Smooth muscle cell (in vitro differentiated cells): Measurements from ENCODE around the gene CLK2. TPM values are rescaled to one million over a fixed set of nuclear protein-coding genes. Genes with fewer than 3 reads are reported as not detected.

ENCODE experiments used
- DNase-seq: peaks from one replicate; lab custom pipeline; 2025; ENCODE audit not compliant: unreplicated experiment; lab: John Stamatoyannopoulos, UW
- H2AFZ ChIP-seq: fragments of 200-600 bp; sonication (generic); 2 replicates; pipeline ENCODE4 v1.6.0; 2016; ENCODE audit warnings: antibody characterized with exemption, low read depth, mild to moderate bottlenecking
- H3F3A ChIP-seq: fragments of 200-600 bp; sonication (generic); 2 replicates; pipeline ENCODE4 v1.6.0; 2017; ENCODE audit warnings: antibody characterized with exemption, low read depth
- H3K27ac ChIP-seq: fragments of 200-600 bp; sonication (generic); 2 replicates; pipeline ENCODE4 v1.5.1; 2016; ENCODE audit warnings: low read depth, mild to moderate bottlenecking
- H3K27me3 ChIP-seq: fragments of 200-600 bp; sonication (generic); 2 replicates; pipeline ENCODE4 v1.6.1; 2016; ENCODE audit warnings: low read depth, mild to moderate bottlenecking
- H3K36me3 ChIP-seq: fragments of 200-600 bp; sonication (generic); 2 replicates; pipeline ENCODE4 v1.5.1; 2016; ENCODE audit warnings: low read depth
- H3K4me1 ChIP-seq: fragments of 200-600 bp; sonication (generic); 2 replicates; pipeline ENCODE4 v1.5.1; 2016; ENCODE audit warnings: low read depth
- H3K4me2 ChIP-seq: fragments of 200-600 bp; sonication (generic); 2 replicates; pipeline ENCODE4 v1.6.0; 2016; ENCODE audit warnings: mild to moderate bottlenecking
- H3K4me3 ChIP-seq: fragments of 200-600 bp; sonication (generic); 2 replicates; pipeline ENCODE4 v1.5.1; 2016; ENCODE audit warnings: mild to moderate bottlenecking
- H3K79me2 ChIP-seq: fragments of 200-600 bp; sonication (generic); 2 replicates; pipeline ENCODE4 v1.6.0; 2016; ENCODE audit warnings: low read depth, mild to moderate bottlenecking
- H3K9ac ChIP-seq: fragments of 200-600 bp; sonication (generic); 2 replicates; pipeline ENCODE4 v1.6.0; 2016; ENCODE audit warnings: low read depth
- H3K9me3 ChIP-seq: fragments of 200-600 bp; sonication (generic); replicated peaks from 2 replicates; pipeline ENCODE4 v1.5.1; 2016; ENCODE audit warnings: low read depth
- H4K20me1 ChIP-seq: fragments of 200-600 bp; sonication (generic); 2 replicates; pipeline ENCODE4 v1.6.0; 2016; ENCODE audit warnings: low read depth
- WGBS: methylation state at CpG from one replicate; pipeline ENCODE4 v1.1.7; 2016; ENCODE audit warnings: low lambda C conversion rate; 5-methylcytosine and 5-hydroxymethylcytosine counted together
- polyA plus RNA-seq: library from polyadenylated mRNA; unstranded; fragments of >200 nt; fragmentation: Nextera tagmentation; extraction: Ambion mirVana; gene quantifications from 2 replicates; pipeline ENCODE4 v1.2.1, GENCODE V29; 2016
- total RNA-seq: library from RNA; depleted of rRNA; stranded (reverse); fragments of >200 nt; gene quantifications from 2 replicates; pipeline ENCODE4 v1.2.3, GENCODE V29; 2014
- TF ChIP-seq, protein P1 (sequence below): fragments of 200-600 bp; sonication (generic); IDR thresholded peaks from 2 replicates; pipeline ENCODE4 v1.5.1; 2017; ENCODE audit warnings: borderline replicate concordance, mild to moderate bottlenecking, antibody characterized with exemption; ENCODE audit not compliant: insufficient read depth, poor library complexity, severe bottlenecking

CLK2 gene
- total and polyA plus RNA-seq, 2 experiments from 2014 or later = 23.5 to 23.6 TPM

DNA sequence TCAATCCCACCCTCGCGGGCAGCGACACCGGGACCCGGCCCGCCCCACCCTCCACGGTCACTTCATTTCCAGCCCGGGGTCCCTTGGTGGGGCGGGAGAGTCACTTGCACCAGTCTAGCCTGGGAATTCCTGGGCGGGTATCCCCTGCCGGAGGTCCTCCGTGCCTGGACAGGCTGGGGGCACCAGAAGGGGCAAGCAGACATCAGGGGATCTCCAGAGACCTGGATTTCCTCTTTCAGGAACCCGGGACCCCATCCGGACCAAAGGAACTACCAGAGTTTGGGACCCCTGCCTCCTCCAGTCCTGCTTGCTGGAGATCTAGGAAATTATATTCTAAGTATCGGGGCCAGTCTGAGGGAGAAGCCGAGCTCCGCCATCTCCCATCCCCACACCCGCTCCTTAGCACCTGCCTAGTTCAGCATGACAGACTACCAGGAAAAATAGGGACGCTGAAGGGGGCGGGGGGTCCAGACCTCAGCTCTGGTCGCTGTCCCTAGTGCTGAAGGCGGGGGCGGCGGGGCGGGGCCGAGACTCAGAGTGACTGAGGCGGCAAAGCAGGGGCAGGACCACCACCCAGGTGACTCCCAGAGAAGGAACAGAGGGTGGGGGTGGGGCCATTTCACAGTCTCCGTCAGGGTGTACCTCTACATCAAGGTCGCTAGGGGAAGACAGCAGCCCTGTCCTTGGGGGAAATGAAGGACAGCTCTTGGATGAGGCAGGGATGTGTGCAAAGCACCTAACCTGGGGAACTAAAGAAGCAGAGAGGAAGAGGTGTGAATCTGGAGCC is 4.8 kb upstream of the CLK2 start:
- peak overlapping the region; percentile 90 for H2AFZ ChIP-seq

DNA sequence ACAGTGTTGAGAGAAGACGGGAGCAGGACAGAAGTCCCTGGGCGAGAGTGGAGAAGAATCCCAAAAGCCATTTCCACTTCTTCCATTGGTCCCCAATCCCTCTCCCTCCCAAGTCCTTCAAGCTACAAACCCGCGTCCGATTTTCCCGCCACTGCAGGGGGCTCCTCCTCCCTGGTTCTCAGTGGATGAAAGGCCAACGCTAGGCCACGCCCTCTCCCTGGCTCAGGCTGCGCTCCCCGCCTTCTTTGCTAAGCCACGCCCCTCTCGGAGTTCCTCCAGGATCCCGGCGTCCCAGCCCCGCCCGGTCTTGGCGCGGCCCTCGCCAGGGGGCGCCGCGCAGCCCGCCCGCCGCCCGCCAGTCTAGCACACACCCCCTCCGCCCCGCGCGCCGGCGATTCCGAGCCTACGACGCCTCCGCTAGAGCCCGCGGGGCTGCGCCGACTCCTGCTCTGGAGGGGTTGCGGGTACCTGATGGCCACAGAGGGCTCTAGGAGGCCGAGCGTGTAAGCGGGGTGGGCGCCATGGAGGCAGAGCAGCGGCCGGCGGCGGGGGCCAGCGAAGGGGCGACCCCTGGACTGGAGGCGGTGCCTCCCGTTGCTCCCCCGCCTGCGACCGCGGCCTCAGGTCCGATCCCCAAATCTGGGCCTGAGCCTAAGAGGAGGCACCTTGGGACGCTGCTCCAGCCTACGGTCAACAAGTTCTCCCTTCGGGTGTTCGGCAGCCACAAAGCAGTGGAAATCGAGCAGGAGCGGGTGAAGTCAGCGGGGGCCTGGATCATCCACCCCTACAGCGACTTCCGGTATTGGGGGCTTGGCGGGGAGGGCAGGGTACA is 4.0 kb upstream of the CLK2 start, which contains the start of gene HCN3:
TSS of gene HCN3 (plus strand) at position 394 of the 832 bp plus-strand sequence. CDS start at position 522, 128 bp downstream.
- 4% methylated on average over 36 of the region's 68 CpGs for WGBS
- TF ChIP-seq, protein P1, sequence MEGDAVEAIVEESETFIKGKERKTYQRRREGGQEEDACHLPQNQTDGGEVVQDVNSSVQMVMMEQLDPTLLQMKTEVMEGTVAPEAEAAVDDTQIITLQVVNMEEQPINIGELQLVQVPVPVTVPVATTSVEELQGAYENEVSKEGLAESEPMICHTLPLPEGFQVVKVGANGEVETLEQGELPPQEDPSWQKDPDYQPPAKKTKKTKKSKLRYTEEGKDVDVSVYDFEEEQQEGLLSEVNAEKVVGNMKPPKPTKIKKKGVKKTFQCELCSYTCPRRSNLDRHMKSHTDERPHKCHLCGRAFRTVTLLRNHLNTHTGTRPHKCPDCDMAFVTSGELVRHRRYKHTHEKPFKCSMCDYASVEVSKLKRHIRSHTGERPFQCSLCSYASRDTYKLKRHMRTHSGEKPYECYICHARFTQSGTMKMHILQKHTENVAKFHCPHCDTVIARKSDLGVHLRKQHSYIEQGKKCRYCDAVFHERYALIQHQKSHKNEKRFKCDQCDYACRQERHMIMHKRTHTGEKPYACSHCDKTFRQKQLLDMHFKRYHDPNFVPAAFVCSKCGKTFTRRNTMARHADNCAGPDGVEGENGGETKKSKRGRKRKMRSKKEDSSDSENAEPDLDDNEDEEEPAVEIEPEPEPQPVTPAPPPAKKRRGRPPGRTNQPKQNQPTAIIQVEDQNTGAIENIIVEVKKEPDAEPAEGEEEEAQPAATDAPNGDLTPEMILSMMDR = peak; percentile 72
- Histone ChIP-seq H2AFZ (peak within 1 kb of the TSS; percentile 90), H3K9ac (no peak within 1 kb of the TSS), H3K79me2 (peaks cover 9% of the 10 kb centered on the region), H3K27me3 (no peaks in the 10 kb centered on the region), H3K9me3 (no peaks in the 10 kb centered on the region), H3K4me2 (peak within 1 kb of the TSS; percentile 100), H3F3A (peaks cover 4% of the 10 kb centered on the region), H4K20me1 (peaks cover 6% of the 10 kb centered on the region), H3K4me1 (peaks cover 20% of the 10 kb centered on the region), H3K27ac (no peak within 1 kb of the TSS), H3K36me3 (no peaks in the 10 kb centered on the region), H3K4me3 (peak within 1 kb of the TSS; percentile 85)
- DNase-seq = peak; percentile 91

More for the DNA sequence above, 4.8 kb upstream of the CLK2 start:
- H3F3A ChIP-seq = no peaks in the 10 kb centered on the region
- H3K4me2 ChIP-seq = peak overlapping the region; percentile 100
- peaks cover 18% of the 10 kb centered on the region for H3K4me1 ChIP-seq
- no peaks in the 10 kb centered on the region for H4K20me1 ChIP-seq
- H3K4me3 ChIP-seq = peak overlapping the region; percentile 85
- no peaks in the 10 kb centered on the region for H3K9me3 ChIP-seq
- H3K36me3 ChIP-seq = no peaks in the 10 kb centered on the region
- peak; percentile 50 for DNase-seq
- H3K79me2 ChIP-seq = peaks cover under 1% of the 10 kb centered on the region
- 3% methylated on average over 25 of the region's 29 CpGs for WGBS
- no peaks in the 10 kb centered on the region for H3K27me3 ChIP-seq
- H3K9ac ChIP-seq = no peak overlapping the region
- TF ChIP-seq, protein P1 = no peak
- H3K27ac ChIP-seq = no peak overlapping the region

DNA sequence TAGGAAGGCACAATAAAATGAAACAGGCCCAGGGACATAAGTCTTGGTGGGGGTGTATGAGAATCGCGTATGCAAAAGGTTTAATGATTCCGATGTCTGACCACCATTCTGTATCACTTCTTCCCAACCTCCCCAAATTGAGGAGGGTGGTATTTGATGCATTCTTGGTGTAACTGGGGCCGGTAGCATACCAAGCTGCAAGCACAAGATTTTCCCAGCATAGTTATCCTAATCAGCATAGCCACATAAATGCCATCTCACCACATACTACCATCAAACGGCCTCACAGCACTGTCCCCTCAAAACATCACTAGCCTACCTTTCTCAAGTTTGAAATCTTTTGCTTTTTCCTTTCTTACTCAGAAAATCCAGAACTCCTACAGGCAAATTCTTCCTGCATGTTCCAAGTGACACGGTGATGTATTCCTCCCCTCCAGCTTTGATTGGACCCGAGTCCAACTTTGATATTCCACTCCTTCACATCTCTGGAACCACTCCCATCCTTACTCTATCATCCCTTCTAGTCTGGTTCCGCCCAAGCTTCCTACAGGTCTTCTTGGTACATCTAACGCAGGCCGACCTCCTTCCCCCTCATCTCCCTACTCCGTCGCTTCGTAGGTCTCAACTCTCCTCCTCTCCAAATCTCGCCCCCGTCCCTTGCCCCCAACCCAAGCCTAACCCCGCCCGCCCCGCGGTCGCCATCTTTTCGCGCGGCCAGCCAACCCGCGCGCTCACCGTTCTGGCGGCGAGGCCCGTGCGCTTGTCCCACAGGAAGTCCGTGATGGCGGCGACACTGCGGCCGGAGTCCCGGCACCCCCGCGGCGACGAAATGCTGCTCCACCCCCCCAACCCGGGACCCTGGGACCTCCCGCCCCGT is 600 bp downstream of the CLK2 start:
- 18% methylated on average over 13 of the region's 44 CpGs for WGBS
- Histone ChIP-seq H3K9ac (peak overlapping the region; percentile 88), H3K9me3 (no peaks in the 10 kb centered on the region), H4K20me1 (peaks cover 25% of the 10 kb centered on the region), H3K27ac (peak overlapping the region; percentile 76), H3K36me3 (peaks cover 8% of the 10 kb centered on the region), H3K4me2 (peak overlapping the region; percentile 97), H3F3A (peaks cover 14% of the 10 kb centered on the region), H3K4me3 (peak overlapping the region; percentile 88), H3K27me3 (no peaks in the 10 kb centered on the region), H2AFZ (peak overlapping the region; percentile 21), H3K79me2 (peaks cover 29% of the 10 kb centered on the region), H3K4me1 (peaks cover 7% of the 10 kb centered on the region)
- no peak for DNase-seq
- TF ChIP-seq, protein P1 = no peak
